Astrocyte (in vitro differentiated cells and primary cell): ENCODE data around the gene ISL2.

ENCODE experiments used
- CTCF ChIP-seq: IDR thresholded peaks from 2 replicates; pipeline ENCODE4 v1.5.1; 2011; ENCODE audit warnings: low read depth, mild to moderate bottlenecking, inconsistent platforms, low read length, moderate library complexity; ENCODE audit not compliant: insufficient read depth
- EZH2 ChIP-seq: IDR thresholded peaks from 2 replicates; pipeline ENCODE4 v1.6.1; 2012; ENCODE audit warnings: mild to moderate bottlenecking, low read length, inconsistent platforms; ENCODE audit not compliant: insufficient read depth

GRCh38 chr15:76289582-76289981 is 47.0 kb upstream of the ISL2 start:
- TF ChIP-seq EZH2 = no peak
- no peak for TF ChIP-seq CTCF
